ENCODE data around the gene KREMEN2. TPM values are rescaled to one million over a fixed set of nuclear protein-coding genes. Genes with fewer than 3 reads are reported as not detected.
A peak's percentile ranks its signal among the peaks of the same experiment; 100 is the strongest.

Gene KREMEN2
- total and polyA plus RNA-seq, 2 of the 4 experiments (the other 2 are of a cell fraction), result 0.03 TPM; not detected in 1

- ChIA-PET CTCF (no interaction called here), POLR2A (ENCODE audit: unreplicated experiment) (interaction anchor here (1.4 kb wide), 1 partner anchor 9 kb away, joined by 3 read pairs; no protein-coding TSS in a partner anchor)
- Histone ChIP-seq H2BK5ac (ENCODE audit: low read depth, low read length, poor library complexity, severe bottlenecking) (no peak overlapping the region), H2AFZ (replicated peaks; ENCODE audit: low read length, poor library complexity) (no peak overlapping the region), H4K20me1 (ENCODE audit: insufficient read depth, low read length) (peaks cover 4% of the 10 kb centered on the region; the same call in 1 of the 2 replicates), H3K27me3 (ENCODE audit: control insufficient read depth, insufficient read depth, low read length) (peaks cover 39% of the 10 kb centered on the region), H3K4ac (ENCODE audit: low read depth, low read length) (no peak overlapping the region), H3K4me2 (ENCODE audit: low read depth, low read length) (no peak overlapping the region), H3K14ac (replicated peaks; ENCODE audit: low read depth, low read length) (no peak overlapping the region), H3K9ac (ENCODE audit: low read depth, low read length) (no peak overlapping the region), H4K91ac (ENCODE audit: insufficient read depth, low read depth, low read length) (no peak overlapping the region), H3K56ac (ENCODE audit: extremely low read depth, insufficient read depth, low read length) (no peak overlapping the region), H2BK120ac (ENCODE audit: low read depth, low read length) (no peak overlapping the region), H2AK9ac (replicated peaks; ENCODE audit: low read depth, low read length, poor library complexity) (no peak overlapping the region), H3K9me1 (ENCODE audit: insufficient read depth, low read length) (no peaks in the 10 kb centered on the region), H3K23ac (ENCODE audit: low read depth, low read length) (no peak overlapping the region), H2BK20ac (ENCODE audit: low read depth, low read length) (no peak overlapping the region), H3K9me3 (ENCODE audit: control insufficient read depth, insufficient read depth, low read length) (no peaks in the 10 kb centered on the region), H3K4me1 (ENCODE audit: control insufficient read depth, insufficient read depth, low read length) (peaks cover 3% of the 10 kb centered on the region; the same call in 1 of the 2 replicates), H3K18ac (ENCODE audit: low read depth, low read length) (no peak overlapping the region), H3K4me3 (ENCODE audit: insufficient read depth, low read depth, low read length) (no peak overlapping the region), H4K8ac (ENCODE audit: low read depth in 2 of 2, low read length in 2 of 2) (no peak overlapping the region), H2BK15ac (ENCODE audit: low read depth, low read length) (no peak overlapping the region), H4K5ac (ENCODE audit: low read depth, low read length) (no peak overlapping the region), H3K27ac (ENCODE audit: insufficient read depth, low read length) (no peak overlapping the region), H2AK5ac (ENCODE audit: low read depth, low read length) (no peak overlapping the region), H3K79me1 (ENCODE audit: low read depth in 1 of 2, low read length in 2 of 2) (no peaks in the 10 kb centered on the region), H3K36me3 (ENCODE audit: control insufficient read depth, insufficient read depth, low read length) (no peaks in the 10 kb centered on the region)
- intact Hi-C loops (cut with micrococcal nuclease), result no loop called here
- no TSS peak for BruUV-seq (replicated peaks)
- DNase-seq, result no peak
- dilution Hi-C loops (cut with HindIII; ENCODE audit: low sequenced_read_pairs, unreplicated experiment), result no loop called here
- WGBS, 2 experiments (ENCODE audit: extremely low coverage in 2 of 2, insufficient read length in 1 of 2), result 62% methylated on average over 6 of the region's 27 CpGs; no CpG with 5 or more reads in 1 of the 2 experiments
- in situ Hi-C loops (cut with MboI; ENCODE audit: low sequenced_read_pairs), result no loop called here
- TF ChIP-seq BHLHE40 (IDR thresholded peaks at IDR 0.05; ENCODE audit: low read depth, low read length), result 0 out of 2 replicates have a peak, but pooled peaks have one; percentile 22
- no peak for TF ChIP-seq MXI1 (IDR thresholded peaks at IDR 0.05; ENCODE audit: borderline replicate concordance, low read depth, low read length)
- no peak for ATAC-seq (ENCODE audit: low read depth)
These were observed 49.4 kb downstream of the KREMEN2 start for GRCh38 chr16:3013491-3013951.
